ENCODE data around the gene NTSR1. TPM values are rescaled to one million over a fixed set of nuclear protein-coding genes. Genes with fewer than 3 reads are reported as not detected.

Gene NTSR1
- total RNA-seq, 2 donors from 2014 or later = 0.74 TPM; not detected in 1

DNA sequence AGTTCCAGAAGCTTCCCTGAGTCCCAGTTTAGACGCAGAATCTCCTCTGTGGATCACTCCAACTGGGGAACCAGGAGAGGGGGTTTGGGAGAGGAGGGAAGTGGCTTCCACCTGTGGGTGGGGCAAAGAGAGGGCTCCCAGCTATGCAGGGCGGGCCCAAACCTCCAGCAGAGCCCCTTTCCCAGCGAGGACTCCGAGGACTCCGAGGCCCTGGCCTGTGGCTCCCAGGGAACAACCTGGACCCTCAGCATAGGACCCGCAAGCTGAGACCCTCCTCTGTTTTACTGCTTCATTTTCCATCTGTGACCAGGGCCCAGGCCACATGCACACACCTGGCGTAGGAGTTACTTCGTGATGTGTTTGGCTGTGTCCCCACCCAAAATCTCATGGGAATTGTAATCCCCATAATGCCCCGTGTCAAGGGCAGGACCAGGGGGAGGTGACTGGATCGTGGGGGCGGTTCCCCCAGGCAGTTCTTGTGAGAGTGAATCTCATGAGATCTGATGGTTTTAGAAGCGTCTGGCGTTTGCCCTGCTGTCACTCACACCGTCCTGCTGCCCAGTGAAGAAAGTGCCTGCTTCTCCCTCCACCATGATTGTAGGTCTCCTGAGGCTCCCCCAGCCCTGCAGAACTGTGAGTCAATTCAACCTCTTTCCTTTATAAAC lies 27.9 kb downstream of the NTSR1 start:
- DNase-seq (ENCODE audit: low spot score) = no peak
- peaks cover 2% of the 10 kb centered on the region for H3K27me3 ChIP-seq (replicated peaks; ENCODE audit: insufficient read depth)

DNA sequence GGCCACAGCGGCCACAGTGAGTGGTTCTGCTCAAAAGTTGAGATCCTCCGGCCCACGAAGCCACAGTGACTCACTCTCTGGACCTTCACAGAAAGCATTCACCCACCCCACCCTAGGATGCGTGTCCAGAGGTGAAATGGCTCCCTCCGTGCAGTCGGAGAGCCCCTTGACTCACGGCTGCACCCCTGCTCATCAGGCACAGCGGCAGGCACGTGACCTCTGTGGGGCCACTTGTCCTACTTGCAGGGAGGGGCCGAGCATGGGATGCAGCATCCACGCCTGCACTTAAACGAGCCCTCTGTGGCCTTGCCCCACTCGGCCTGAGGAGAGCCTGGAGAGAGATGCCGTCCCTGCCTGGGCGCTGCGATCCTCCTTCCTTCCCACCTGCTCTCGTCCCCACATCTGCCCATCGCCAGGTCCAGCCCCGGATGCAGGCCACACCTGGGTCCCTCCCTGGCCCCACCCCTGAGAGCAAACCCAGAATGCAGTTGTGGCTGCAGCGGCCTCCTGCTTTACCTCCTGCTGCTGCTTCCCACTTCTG lies 28.7 kb downstream of the NTSR1 start:
- no peak overlapping the region for H3K27ac ChIP-seq
- H3K27me3 ChIP-seq (replicated peaks; ENCODE audit: insufficient read depth) = peaks cover 4% of the 10 kb centered on the region
- DNase-seq (ENCODE audit: low spot score) = no peak

More for the DNA sequence above, 27.9 kb downstream of the NTSR1 start:
- 84% methylated on average over 14 of the region's 14 CpGs for WGBS
- Histone ChIP-seq H3K27ac (no peak overlapping the region), H3K36me3 (no peaks in the 10 kb centered on the region), H3K9me3 (no peaks in the 10 kb centered on the region), H3K4me3 (no peak overlapping the region), H3K4me1 (replicated peaks) (no peaks in the 10 kb centered on the region)
- TF ChIP-seq POLR2A (IDR thresholded peaks at IDR 0.05) (no peak), POLR2AphosphoS5 (IDR thresholded peaks at IDR 0.05) (no peak)
- TF ChIP-seq, protein P1, sequence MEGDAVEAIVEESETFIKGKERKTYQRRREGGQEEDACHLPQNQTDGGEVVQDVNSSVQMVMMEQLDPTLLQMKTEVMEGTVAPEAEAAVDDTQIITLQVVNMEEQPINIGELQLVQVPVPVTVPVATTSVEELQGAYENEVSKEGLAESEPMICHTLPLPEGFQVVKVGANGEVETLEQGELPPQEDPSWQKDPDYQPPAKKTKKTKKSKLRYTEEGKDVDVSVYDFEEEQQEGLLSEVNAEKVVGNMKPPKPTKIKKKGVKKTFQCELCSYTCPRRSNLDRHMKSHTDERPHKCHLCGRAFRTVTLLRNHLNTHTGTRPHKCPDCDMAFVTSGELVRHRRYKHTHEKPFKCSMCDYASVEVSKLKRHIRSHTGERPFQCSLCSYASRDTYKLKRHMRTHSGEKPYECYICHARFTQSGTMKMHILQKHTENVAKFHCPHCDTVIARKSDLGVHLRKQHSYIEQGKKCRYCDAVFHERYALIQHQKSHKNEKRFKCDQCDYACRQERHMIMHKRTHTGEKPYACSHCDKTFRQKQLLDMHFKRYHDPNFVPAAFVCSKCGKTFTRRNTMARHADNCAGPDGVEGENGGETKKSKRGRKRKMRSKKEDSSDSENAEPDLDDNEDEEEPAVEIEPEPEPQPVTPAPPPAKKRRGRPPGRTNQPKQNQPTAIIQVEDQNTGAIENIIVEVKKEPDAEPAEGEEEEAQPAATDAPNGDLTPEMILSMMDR (IDR thresholded peaks at IDR 0.05) = no peak
- intact Hi-C loops (cut with DNase I) = no loop called here

DNA sequence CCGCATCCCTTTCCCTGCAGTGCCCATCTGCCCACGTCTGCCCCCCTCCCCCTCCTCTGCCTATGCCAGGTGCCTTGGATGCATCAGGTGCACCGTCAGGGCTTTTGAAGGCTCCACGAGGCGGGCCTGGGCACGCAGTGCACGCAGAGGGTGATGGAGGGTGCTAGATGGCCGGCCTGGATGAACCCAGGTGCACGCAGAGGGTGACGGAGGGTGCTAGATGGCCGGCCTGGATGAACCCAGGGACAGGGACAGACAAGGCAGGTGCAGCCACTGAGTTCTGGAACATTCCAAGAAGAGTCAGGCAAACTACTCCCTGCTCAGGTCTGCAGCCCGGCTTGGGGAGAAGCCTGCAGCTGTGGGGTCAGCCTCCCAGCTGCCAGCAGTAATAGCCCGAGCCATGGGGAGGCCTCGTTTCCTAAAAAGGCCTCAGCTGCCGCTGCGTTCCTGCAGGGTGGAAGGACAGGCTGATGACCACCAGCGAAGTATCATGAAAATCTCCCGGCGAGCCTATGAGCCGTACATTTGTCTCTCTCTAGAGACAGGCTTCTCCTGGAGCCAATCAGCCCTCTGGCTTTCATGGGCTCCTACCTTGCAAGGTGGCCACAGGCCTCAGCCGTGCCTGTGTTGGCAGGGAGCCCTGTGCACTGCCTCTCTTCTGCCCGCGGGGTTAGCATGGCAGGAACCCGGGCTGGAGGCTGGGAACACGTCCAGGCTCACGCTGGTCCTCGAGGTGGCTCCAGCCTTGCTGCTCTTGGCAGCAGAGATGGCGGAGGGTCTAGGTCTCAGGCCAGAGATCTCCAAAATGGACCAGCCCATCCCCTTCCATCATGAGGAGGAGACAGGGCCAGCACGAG lies 29.6 kb downstream of the NTSR1 start:
- Histone ChIP-seq H3K27ac (no peak overlapping the region), H3K27me3 (replicated peaks; ENCODE audit: insufficient read depth) (peaks cover 4% of the 10 kb centered on the region), H3K4me1 (replicated peaks) (no peaks in the 10 kb centered on the region), H3K9me3 (no peaks in the 10 kb centered on the region), H3K4me3 (no peak overlapping the region), H3K36me3 (no peaks in the 10 kb centered on the region)
- WGBS = 52% methylated on average over 28 of the region's 29 CpGs
- TF ChIP-seq, protein P1 (IDR thresholded peaks at IDR 0.05) = no peak
- TF ChIP-seq POLR2AphosphoS5 (IDR thresholded peaks at IDR 0.05) = no peak
- no peak for TF ChIP-seq POLR2A (IDR thresholded peaks at IDR 0.05)
- DNase-seq (ENCODE audit: low spot score) = no peak
- intact Hi-C loops (cut with DNase I) = no loop called here

More for the DNA sequence above, 28.7 kb downstream of the NTSR1 start:
- Histone ChIP-seq H3K9me3 (no peaks in the 10 kb centered on the region), H3K4me1 (replicated peaks) (no peaks in the 10 kb centered on the region), H3K4me3 (no peak overlapping the region), H3K36me3 (no peaks in the 10 kb centered on the region)
- intact Hi-C loops (cut with DNase I) = no loop called here
- TF ChIP-seq, protein P1 (IDR thresholded peaks at IDR 0.05) = no peak
- no peak for TF ChIP-seq POLR2A (IDR thresholded peaks at IDR 0.05)
- TF ChIP-seq POLR2AphosphoS5 (IDR thresholded peaks at IDR 0.05) = no peak
- WGBS = 82% methylated on average over 20 of the region's 20 CpGs

DNA sequence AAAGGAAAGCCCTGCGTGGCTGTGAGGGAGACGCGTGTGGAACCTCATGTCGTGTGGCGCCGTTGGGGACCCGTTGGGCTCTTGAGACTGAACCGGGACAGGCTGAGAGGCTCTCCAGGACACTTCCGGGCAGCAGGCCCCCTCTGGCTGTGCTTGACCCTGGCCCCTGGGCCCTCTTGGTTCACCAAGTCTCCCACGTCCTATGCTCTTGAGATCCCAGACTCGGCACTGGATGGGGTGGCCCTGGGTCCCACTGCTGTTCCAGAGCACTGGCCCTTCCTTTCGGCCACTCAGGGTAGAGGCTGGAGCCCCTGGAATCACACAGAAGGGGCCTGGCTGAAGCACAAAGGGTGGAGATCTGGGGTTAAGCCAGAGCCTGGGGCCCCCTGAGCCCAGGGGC lies 30.4 kb downstream of the NTSR1 start:
- no peaks in the 10 kb centered on the region for H3K9me3 ChIP-seq
- no peak for DNase-seq (ENCODE audit: low spot score)
- intact Hi-C loops (cut with DNase I) = no loop called here
- no peaks in the 10 kb centered on the region for H3K36me3 ChIP-seq
- no peak overlapping the region for H3K4me3 ChIP-seq
- TF ChIP-seq POLR2AphosphoS5 (IDR thresholded peaks at IDR 0.05) (no peak), POLR2A (IDR thresholded peaks at IDR 0.05) (no peak)
- TF ChIP-seq, protein P1 (IDR thresholded peaks at IDR 0.05) = no peak
- peaks cover 4% of the 10 kb centered on the region for H3K27me3 ChIP-seq (replicated peaks; ENCODE audit: insufficient read depth)
- no peaks in the 10 kb centered on the region for H3K4me1 ChIP-seq (replicated peaks)
- WGBS = 93% methylated on average over 12 of the region's 12 CpGs
- H3K27ac ChIP-seq = no peak overlapping the region
